ENCODE results near the gene PIK3R1.

DNA sequence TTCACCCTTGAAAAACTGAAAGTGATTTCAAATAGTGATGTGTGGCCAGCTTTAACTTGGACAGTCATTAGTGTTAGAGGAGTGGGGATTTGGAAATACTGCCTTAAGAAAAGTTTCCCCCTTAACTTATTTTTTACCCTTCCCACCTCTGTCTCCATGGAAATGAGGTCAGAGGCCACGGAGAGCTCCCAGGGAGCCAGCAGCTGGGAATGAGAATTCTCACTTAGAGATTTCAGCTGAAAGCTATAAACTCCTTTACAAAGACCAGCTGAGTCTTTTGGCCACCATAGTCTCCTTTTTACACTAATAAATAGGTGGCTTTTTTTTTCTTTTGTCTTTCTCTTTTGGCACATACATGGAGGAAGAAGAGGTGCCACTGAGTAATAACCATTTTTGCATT lies 45.7 kb upstream of the PIK3R1 start:
- TF ChIP-seq, protein P1, sequence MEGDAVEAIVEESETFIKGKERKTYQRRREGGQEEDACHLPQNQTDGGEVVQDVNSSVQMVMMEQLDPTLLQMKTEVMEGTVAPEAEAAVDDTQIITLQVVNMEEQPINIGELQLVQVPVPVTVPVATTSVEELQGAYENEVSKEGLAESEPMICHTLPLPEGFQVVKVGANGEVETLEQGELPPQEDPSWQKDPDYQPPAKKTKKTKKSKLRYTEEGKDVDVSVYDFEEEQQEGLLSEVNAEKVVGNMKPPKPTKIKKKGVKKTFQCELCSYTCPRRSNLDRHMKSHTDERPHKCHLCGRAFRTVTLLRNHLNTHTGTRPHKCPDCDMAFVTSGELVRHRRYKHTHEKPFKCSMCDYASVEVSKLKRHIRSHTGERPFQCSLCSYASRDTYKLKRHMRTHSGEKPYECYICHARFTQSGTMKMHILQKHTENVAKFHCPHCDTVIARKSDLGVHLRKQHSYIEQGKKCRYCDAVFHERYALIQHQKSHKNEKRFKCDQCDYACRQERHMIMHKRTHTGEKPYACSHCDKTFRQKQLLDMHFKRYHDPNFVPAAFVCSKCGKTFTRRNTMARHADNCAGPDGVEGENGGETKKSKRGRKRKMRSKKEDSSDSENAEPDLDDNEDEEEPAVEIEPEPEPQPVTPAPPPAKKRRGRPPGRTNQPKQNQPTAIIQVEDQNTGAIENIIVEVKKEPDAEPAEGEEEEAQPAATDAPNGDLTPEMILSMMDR (IDR thresholded peaks at IDR 0.05): no peak
- TF ChIP-seq POLR2A (IDR thresholded peaks at IDR 0.05): no peak

Data from body of pancreas (tissue), 4 donors.